ENCODE results near the gene OTX1.

Gene OTX1

DNA sequence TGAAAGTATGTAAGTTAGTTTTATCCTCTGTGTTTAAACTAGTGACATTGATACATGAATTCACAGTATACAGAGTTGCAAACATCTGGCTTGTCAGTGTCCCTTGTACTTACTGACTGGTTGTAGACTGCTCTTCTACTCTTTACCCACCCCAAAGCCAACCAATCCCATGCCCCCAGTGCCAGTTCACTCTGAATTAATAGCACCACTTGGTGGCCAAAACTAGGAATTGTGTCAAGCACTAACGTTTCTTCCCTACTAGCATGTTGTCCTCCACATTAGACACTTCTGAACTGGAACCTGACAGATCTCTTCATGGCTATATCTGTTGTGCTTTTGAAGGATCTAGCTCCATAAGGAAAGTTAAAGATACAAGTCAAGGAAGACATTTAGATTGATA lies 27.2 kb upstream of the OTX1 start:
- Histone ChIP-seq H3K9me3 (ENCODE audit: control insufficient read depth, insufficient read depth, low read depth, low read length) (no peaks in the 10 kb centered on the region), H3K9ac (ENCODE audit: low read length) (no peak overlapping the region), H3K36me3 (ENCODE audit: control insufficient read depth, insufficient read depth, low read length) (no peaks in the 10 kb centered on the region), H3K27ac (ENCODE audit: low read depth, low read length) (no peak overlapping the region), H3K4me1 (ENCODE audit: control insufficient read depth, insufficient read depth, low read length) (no peaks in the 10 kb centered on the region), H3K4me3 (ENCODE audit: low read depth, low read length) (no peak overlapping the region), H3K27me3 (ENCODE audit: control insufficient read depth, insufficient read depth, low read length) (no peaks in the 10 kb centered on the region)

DNA sequence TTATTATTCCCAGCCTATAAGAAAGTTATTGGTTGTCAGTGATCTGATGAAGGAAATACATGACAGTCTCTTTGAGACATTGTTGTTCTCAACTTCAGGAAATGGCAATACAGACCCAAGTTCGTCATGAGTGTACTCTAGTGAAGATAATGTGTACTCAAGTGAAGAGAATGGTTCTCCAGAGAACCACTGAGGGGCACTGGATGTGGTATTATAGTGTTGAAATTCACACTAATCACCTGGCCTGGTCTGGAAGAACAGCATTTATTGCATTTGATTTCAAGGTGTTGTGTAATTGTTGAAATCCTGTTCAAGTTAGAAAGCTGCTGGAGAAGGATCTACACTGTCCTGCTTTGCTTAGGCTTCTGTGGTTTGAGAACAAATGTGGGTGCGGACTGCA lies 23.4 kb upstream of the OTX1 start:
- Histone ChIP-seq H3K4me1 (ENCODE audit: control insufficient read depth, insufficient read depth, low read length) (no peaks in the 10 kb centered on the region), H3K27me3 (ENCODE audit: control insufficient read depth, insufficient read depth, low read length) (no peaks in the 10 kb centered on the region), H3K9me3 (ENCODE audit: control insufficient read depth, insufficient read depth, low read depth, low read length) (no peaks in the 10 kb centered on the region), H3K4me3 (ENCODE audit: low read depth, low read length) (no peak overlapping the region), H3K9ac (ENCODE audit: low read length) (no peak overlapping the region), H3K36me3 (ENCODE audit: control insufficient read depth, insufficient read depth, low read length) (no peaks in the 10 kb centered on the region), H3K27ac (ENCODE audit: low read depth, low read length) (no peak overlapping the region)

DNA sequence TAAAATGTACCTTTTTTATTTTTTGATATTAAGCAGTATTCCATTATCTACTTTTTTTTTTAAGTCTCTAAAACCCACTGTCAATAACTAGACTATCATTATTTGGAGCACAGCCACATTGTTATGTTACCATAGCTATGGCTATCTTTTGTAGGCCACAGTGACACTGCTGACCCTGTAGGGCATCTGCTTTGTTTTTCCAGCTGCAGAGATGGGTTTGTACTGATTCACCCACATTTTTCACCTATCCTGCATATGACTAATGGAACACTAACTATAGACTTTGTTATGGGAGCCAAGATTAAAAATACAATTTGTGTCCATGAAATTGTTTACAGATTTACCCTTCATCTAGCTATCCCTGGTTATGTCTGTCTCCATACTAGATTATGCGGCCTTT lies 21.6 kb upstream of the OTX1 start:
- Histone ChIP-seq H3K9me3 (ENCODE audit: control insufficient read depth, insufficient read depth, low read depth, low read length) (no peaks in the 10 kb centered on the region), H3K36me3 (ENCODE audit: control insufficient read depth, insufficient read depth, low read length) (no peaks in the 10 kb centered on the region)

DNA sequence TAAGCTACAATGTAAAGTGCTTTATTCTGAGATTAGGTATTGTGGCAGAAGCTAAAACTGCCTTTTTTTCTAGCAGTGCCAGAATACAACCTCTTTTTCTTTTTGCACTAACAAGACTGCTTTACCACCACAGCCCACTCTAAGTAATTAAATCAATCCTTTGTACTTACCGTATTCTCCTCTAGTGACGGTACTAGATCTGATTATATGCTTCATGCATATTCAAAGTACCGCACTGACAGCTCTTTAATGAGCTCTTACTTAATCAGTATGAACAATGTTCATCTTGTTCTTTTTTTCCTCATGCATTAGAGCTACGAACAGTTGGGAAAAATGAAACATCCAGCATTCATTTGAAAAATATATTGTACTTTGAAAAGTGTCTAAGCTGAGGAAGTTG lies 16.1 kb upstream of the OTX1 start:
- Histone ChIP-seq H3K27ac (ENCODE audit: low read depth, low read length) (no peak overlapping the region), H3K4me3 (ENCODE audit: low read depth, low read length) (no peak overlapping the region), H3K36me3 (ENCODE audit: control insufficient read depth, insufficient read depth, low read length) (no peaks in the 10 kb centered on the region), H3K4me1 (ENCODE audit: control insufficient read depth, insufficient read depth, low read length) (peaks cover 12% of the 10 kb centered on the region; the same call in 1 of the 2 replicates), H3K9ac (ENCODE audit: low read length) (no peak overlapping the region), H3K27me3 (ENCODE audit: control insufficient read depth, insufficient read depth, low read length) (no peaks in the 10 kb centered on the region), H3K9me3 (ENCODE audit: control insufficient read depth, insufficient read depth, low read depth, low read length) (no peaks in the 10 kb centered on the region)

More for the DNA sequence above, 21.6 kb upstream of the OTX1 start:
- Histone ChIP-seq H3K9ac (ENCODE audit: low read length) (no peak overlapping the region), H3K4me3 (ENCODE audit: low read depth, low read length) (no peak overlapping the region), H3K27ac (ENCODE audit: low read depth, low read length) (no peak overlapping the region), H3K4me1 (ENCODE audit: control insufficient read depth, insufficient read depth, low read length) (no peaks in the 10 kb centered on the region), H3K27me3 (ENCODE audit: control insufficient read depth, insufficient read depth, low read length) (no peaks in the 10 kb centered on the region)

DNA sequence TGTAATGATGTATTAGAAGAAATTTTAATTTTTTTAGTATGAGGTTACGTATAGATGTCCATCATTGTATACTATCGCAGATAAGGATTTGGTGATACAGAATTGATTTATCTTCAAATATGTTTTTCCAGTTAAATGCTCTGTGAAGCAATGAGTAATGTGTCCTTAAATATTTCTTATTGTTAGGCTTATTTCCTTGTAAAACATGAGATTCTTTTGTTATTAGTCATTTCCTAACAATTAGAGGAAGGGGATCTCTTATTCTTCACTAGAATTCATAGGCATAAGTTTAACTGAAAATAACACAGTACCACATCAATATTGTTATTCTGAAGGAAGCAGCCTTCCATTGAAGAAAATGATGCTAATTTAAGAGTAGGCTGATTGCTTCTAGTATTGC lies 15.5 kb upstream of the OTX1 start:
- Histone ChIP-seq H3K4me3 (ENCODE audit: low read depth, low read length) (no peak overlapping the region), H3K9ac (ENCODE audit: low read length) (no peak overlapping the region), H3K4me1 (ENCODE audit: control insufficient read depth, insufficient read depth, low read length) (peaks cover 12% of the 10 kb centered on the region; the same call in 1 of the 2 replicates), H3K36me3 (ENCODE audit: control insufficient read depth, insufficient read depth, low read length) (no peaks in the 10 kb centered on the region), H3K27ac (ENCODE audit: low read depth, low read length) (no peak overlapping the region), H3K9me3 (ENCODE audit: control insufficient read depth, insufficient read depth, low read depth, low read length) (no peaks in the 10 kb centered on the region), H3K27me3 (ENCODE audit: control insufficient read depth, insufficient read depth, low read length) (no peaks in the 10 kb centered on the region; the same call in 1 of the 2 replicates)

DNA sequence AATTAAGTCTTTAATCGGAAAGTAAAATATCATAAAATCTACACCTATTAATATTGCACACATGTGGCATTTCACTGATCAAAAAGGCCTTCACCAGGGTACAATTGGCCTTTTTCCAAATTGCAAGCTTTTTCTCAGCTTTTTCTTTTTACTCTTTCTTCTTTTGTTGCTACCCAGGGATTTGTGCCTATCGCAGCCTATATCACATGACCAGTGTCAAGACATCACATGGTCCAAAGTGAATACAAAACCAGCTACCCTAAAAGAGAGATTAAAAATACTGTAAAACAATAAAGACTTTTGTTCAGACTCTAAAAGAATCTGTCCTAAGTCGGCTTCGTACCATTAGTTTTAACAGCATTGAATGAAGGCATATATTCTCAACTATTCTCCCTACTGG lies 15.0 kb upstream of the OTX1 start:
- H3K9ac ChIP-seq (ENCODE audit: low read length) = no peak overlapping the region
- no peak overlapping the region for H3K27ac ChIP-seq (ENCODE audit: low read depth, low read length)
- peaks cover 12% of the 10 kb centered on the region; the same call in 1 of the 2 replicates for H3K4me1 ChIP-seq (ENCODE audit: control insufficient read depth, insufficient read depth, low read length)
- H3K27me3 ChIP-seq (ENCODE audit: control insufficient read depth, insufficient read depth, low read length) = peaks cover 2% of the 10 kb centered on the region; the same call in 1 of the 2 replicates
- no peaks in the 10 kb centered on the region for H3K36me3 ChIP-seq (ENCODE audit: control insufficient read depth, insufficient read depth, low read length)
- no peak overlapping the region for H3K4me3 ChIP-seq (ENCODE audit: low read depth, low read length)
- no peaks in the 10 kb centered on the region for H3K9me3 ChIP-seq (ENCODE audit: control insufficient read depth, insufficient read depth, low read depth, low read length)

DNA sequence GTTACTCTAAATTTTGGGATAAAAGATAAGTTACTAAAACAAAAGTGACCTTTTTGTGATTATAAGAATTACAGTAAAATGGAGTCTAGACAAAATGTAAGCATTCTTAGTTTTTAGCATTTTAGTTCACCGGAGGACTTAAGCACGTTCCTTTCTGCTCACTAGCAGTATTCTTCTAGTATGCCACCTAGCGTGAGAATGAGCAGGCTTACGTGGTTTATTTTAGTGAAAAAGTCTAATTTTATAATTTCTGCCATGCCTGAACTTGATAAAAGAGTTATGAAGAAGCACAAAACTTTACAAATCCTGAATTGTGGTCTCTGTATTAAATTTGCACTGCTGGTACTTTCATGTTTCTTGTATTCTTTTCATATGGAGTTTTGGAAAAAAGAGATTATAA lies 12.6 kb upstream of the OTX1 start:
- no peak overlapping the region for H3K27ac ChIP-seq (ENCODE audit: low read depth, low read length)
- peaks cover 12% of the 10 kb centered on the region; the same call in 1 of the 2 replicates for H3K4me1 ChIP-seq (ENCODE audit: control insufficient read depth, insufficient read depth, low read length)
- no peak overlapping the region for H3K9ac ChIP-seq (ENCODE audit: low read length)
- H3K27me3 ChIP-seq (ENCODE audit: control insufficient read depth, insufficient read depth, low read length) = peaks cover 21% of the 10 kb centered on the region; the same call in 1 of the 2 replicates
- no peak overlapping the region for H3K4me3 ChIP-seq (ENCODE audit: low read depth, low read length)
- no peaks in the 10 kb centered on the region for H3K9me3 ChIP-seq (ENCODE audit: control insufficient read depth, insufficient read depth, low read depth, low read length)
- H3K36me3 ChIP-seq (ENCODE audit: control insufficient read depth, insufficient read depth, low read length) = no peaks in the 10 kb centered on the region

DNA sequence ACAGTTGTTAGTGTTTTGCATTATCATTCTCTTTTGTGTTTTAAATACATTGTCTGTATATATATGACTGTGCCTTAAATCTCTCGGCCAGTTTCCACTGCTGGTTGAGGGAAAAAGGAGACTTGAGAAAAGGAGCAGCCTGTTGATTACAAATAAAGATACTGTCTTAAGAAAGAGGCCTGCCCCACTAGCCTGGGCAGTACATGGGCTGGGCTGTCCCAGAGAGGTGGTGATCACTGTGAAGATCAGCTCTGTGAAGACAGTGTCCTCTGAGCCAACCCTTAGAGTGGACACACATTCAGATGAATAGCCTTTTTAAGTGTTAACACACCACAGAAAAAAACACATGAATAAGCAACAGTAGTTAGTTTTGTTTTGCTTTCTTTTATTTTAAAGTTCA lies 10.0 kb upstream of the OTX1 start:
- Histone ChIP-seq H3K9ac (ENCODE audit: low read length) (no peak overlapping the region), H3K4me3 (ENCODE audit: low read depth, low read length) (no peak overlapping the region), H3K36me3 (ENCODE audit: control insufficient read depth, insufficient read depth, low read length) (no peaks in the 10 kb centered on the region), H3K9me3 (ENCODE audit: control insufficient read depth, insufficient read depth, low read depth, low read length) (no peaks in the 10 kb centered on the region), H3K27me3 (ENCODE audit: control insufficient read depth, insufficient read depth, low read length) (peaks cover 38% of the 10 kb centered on the region), H3K4me1 (ENCODE audit: control insufficient read depth, insufficient read depth, low read length) (peaks cover 11% of the 10 kb centered on the region), H3K27ac (ENCODE audit: low read depth, low read length) (no peak overlapping the region)

DNA sequence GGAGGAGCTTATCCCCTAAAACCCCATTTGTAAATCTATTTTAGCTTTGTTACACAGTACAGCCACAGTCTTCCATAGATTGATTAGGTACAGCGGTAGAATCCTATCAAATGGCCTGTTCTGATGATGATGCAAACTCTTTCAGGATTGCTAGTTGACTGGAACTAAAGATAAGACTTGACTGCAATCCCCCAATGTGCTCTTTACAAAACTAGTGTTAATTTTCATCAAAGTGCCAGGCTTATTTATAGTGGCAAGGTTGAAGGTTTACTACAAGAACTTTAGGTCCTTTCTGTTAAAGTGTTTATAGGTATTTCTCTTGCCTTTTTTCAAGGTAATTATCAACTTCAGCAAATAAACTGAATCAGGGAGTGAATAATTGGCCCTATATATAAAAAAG lies 9.0 kb upstream of the OTX1 start:
- H3K9ac ChIP-seq (ENCODE audit: low read length) = no peak overlapping the region
- no peaks in the 10 kb centered on the region for H3K9me3 ChIP-seq (ENCODE audit: control insufficient read depth, insufficient read depth, low read depth, low read length)
- peaks cover 48% of the 10 kb centered on the region for H3K27me3 ChIP-seq (ENCODE audit: control insufficient read depth, insufficient read depth, low read length)
- H3K4me3 ChIP-seq (ENCODE audit: low read depth, low read length) = no peak overlapping the region
- H3K4me1 ChIP-seq (ENCODE audit: control insufficient read depth, insufficient read depth, low read length) = peaks cover 20% of the 10 kb centered on the region
- no peaks in the 10 kb centered on the region for H3K36me3 ChIP-seq (ENCODE audit: control insufficient read depth, insufficient read depth, low read length)
- H3K27ac ChIP-seq (ENCODE audit: low read depth, low read length) = no peak overlapping the region

DNA sequence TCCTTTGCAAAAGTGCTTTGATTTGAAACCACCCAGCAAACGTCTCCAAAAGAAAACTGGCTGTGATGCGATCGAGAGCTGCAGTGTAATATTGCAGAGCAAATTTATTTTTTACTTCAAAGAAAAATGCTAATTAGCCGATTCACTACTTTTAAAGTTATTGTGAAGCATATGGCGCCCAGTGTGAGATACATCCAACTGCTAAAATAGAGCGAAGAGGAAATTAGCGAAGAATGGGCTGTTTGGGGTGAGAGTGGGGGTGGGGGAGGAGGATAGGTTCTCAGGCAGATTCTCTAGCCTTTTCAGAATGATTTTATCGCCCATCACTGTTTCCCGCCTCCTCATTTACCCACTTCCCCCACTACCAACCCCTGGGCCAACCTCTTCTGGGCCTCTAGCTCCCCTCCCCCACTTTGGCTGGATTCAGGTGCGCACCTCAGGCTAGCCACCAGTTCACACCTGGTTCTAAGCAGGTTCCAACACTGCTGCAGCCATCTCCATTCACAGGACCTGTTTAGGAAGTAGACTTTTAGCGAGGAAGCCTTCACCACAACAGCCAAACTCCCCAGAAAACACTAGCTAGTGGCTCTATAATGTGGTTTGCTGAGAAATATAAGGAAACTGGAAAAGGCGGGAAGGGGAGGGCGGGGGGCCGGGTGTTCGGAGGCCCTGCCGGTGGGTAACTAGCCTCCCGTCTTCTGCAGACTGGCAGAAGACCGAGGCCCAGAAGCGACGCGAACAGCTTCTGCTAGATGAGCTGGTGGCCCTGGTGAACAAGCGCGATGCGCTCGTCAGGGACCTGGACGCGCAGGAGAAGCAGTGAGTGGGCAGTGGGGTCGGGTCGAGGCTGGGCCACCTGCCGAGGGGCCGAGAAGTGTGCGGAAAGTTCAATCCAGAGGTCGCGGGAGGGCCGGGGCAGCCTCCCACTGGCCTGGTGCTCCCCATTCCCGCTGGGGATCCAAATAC lies 6.0 kb upstream of the OTX1 start:
- Histone ChIP-seq H3K27ac (ENCODE audit: low read depth, low read length) (no peak overlapping the region; the same call in 1 of the 2 replicates), H3K9ac (ENCODE audit: low read length) (peak overlapping the region; percentile 62), H3K27me3 (ENCODE audit: control insufficient read depth, insufficient read depth, low read length) (peaks cover 78% of the 10 kb centered on the region), H3K4me3 (ENCODE audit: low read depth, low read length) (peak overlapping the region; percentile 51), H3K36me3 (ENCODE audit: control insufficient read depth, insufficient read depth, low read length) (no peaks in the 10 kb centered on the region), H3K9me3 (ENCODE audit: control insufficient read depth, insufficient read depth, low read depth, low read length) (no peaks in the 10 kb centered on the region), H3K4me1 (ENCODE audit: control insufficient read depth, insufficient read depth, low read length) (peaks cover 31% of the 10 kb centered on the region)

DNA sequence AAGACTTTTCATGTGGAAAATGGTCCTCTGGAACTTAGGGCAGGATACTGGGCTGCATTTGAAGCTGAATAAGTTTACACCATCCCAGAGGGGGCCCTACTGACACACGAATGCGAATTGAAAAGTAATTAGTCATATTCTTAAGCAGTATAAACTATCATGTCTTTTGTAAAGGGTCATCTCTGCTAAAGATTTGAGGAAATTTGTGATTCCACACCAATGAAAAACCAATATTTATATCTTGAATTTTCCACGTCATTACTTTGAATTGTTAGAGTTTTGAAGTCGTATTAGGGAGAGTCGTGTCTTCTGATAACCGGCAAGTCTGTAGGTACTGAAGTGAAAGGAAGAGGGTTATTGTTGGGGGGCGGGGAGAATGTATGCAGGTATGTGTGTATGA lies 4.1 kb upstream of the OTX1 start:
- no peaks in the 10 kb centered on the region for H3K9me3 ChIP-seq (ENCODE audit: control insufficient read depth, insufficient read depth, low read depth, low read length)
- H3K36me3 ChIP-seq (ENCODE audit: control insufficient read depth, insufficient read depth, low read length) = no peaks in the 10 kb centered on the region
- peaks cover 34% of the 10 kb centered on the region for H3K4me1 ChIP-seq (ENCODE audit: control insufficient read depth, insufficient read depth, low read length)
- no peak overlapping the region for H3K27ac ChIP-seq (ENCODE audit: low read depth, low read length)
- H3K27me3 ChIP-seq (ENCODE audit: control insufficient read depth, insufficient read depth, low read length) = peaks cover 85% of the 10 kb centered on the region
- H3K4me3 ChIP-seq (ENCODE audit: low read depth, low read length) = 0 out of 2 replicates have a peak overlapping the region, but pooled peaks have one; percentile 7
- no peak overlapping the region for H3K9ac ChIP-seq (ENCODE audit: low read length)
